Measurements from ENCODE around the gene DNHD1.

GRCh38 chr11:6578134-6578533, 81.1 kb downstream of the DNHD1 start:
- TF ChIP-seq CTCF (conservative IDR thresholded peaks at IDR 0.05; ENCODE audit: low read length): no peak
- TF ChIP-seq EZH2phosphoT487 (IDR thresholded peaks at IDR 0.05; ENCODE audit: borderline replicate concordance): no peak

All from Loucy (cell line).